Panc1 (cell line): ENCODE results near the gene FBLN2.

Experiments used
- CTCF ChIP-seq: fragments of 450-650 bp; IDR thresholded peaks from 2 replicates; pipeline ENCODE4 v1.5.1; 2017; ENCODE audit warnings: mild to moderate bottlenecking
- POLR2AphosphoS5 ChIP-seq: IDR thresholded peaks from 2 replicates; pipeline ENCODE4 v1.6.1; 2012; ENCODE audit warnings: mild to moderate bottlenecking, low read depth, low read length, moderate library complexity
- REST ChIP-seq, 2 experiments: IDR thresholded peaks; 2 replicates each; pipeline ENCODE4 v1.6.1; 2011 to 2012; ENCODE audit warnings: low read depth in 2 of 2, control low read depth in 1 of 2, low read length in 1 of 2, mild to moderate bottlenecking in 1 of 2, moderate library complexity in 1 of 2; ENCODE audit not compliant: insufficient read depth in 1 of 2
- SIN3A ChIP-seq: IDR thresholded peaks from 2 replicates; pipeline ENCODE4 v1.6.1; 2012; ENCODE audit warnings: low read depth, mild to moderate bottlenecking, low read length, moderate library complexity, borderline replicate concordance; ENCODE audit not compliant: insufficient read depth

GRCh38 chr3:13557926-13558325 lies 9.0 kb downstream of the FBLN2 start:
- TF ChIP-seq CTCF (no peak), SIN3A (no peak), POLR2AphosphoS5 (no peak), REST (IDR thresholded peaks at IDR 0.05; ENCODE audit: insufficient read depth in 1 of 2, low read depth in 2 of 2, low read length in 1 of 2) (no peak)
